Endothelial cell of umbilical vein (primary cell): ENCODE measurements around the gene RPS2. TPM values are rescaled to one million over a fixed set of nuclear protein-coding genes. Genes with fewer than 3 reads are reported as not detected.

ENCODE experiments used
- BruUV-seq: library from RNA; stranded (reverse); fragments of 400-500 nt; replicated peaks from 2 replicates; lab custom pipeline; 2021; lab: Mats Ljungman, UMichigan
- CTCF ChIA-PET: fragments of 300-600, 350-600 bp; sonication (Branson Sonifier 250); formaldehyde crosslinking; loops from one replicate; lab custom pipeline; 2021; ENCODE audit warnings: antibody characterized with exemption, inconsistent platforms; lab: Charles Lee
- POLR2A ChIA-PET: fragments of 300-600, 350-600 bp; sonication (Branson Sonifier 250); formaldehyde crosslinking; loops from one replicate; lab custom pipeline; 2021; ENCODE audit warnings: antibody characterized with exemption, inconsistent platforms; lab: Charles Lee
- DNase-seq: peaks from one replicate; pipeline ENCODE4 v3.0.0-alpha.2; 2011; ENCODE audit warnings: low read depth, low spot score
- FAIRE-seq: peaks from 2 replicates; lab custom pipeline; 2011; peaks lifted over from hg19 to GRCh38; lab: Jason Lieb, UNC
- H2AFZ ChIP-seq: 2 replicates; pipeline ENCODE4 v1.6.0; 2012; ENCODE audit warnings: low read depth, low read length, control low read depth, inconsistent platforms
- H3K27ac ChIP-seq: 2 replicates; pipeline ENCODE4 v1.5.1; 2011; ENCODE audit warnings: low read depth, mild to moderate bottlenecking, control low read depth, low read length, moderate library complexity; ENCODE audit not compliant: insufficient read depth
- H3K27me3 ChIP-seq, 2 experiments: 2 replicates each; pipeline versions ENCODE4 v1.6.0 to v1.6.1; 2011; ENCODE audit warnings: low read length in 2 of 2, mixed read lengths in 1 of 2; ENCODE audit not compliant: control insufficient read depth in 2 of 2, insufficient read depth in 2 of 2
- H3K36me3 ChIP-seq, 2 experiments: 2 replicates in 1 of 2; 3 replicates in 1 of 2; pipeline ENCODE4 v1.5.1; 2011; ENCODE audit warnings: low read length in 2 of 2, mild to moderate bottlenecking in 1 of 2, moderate library complexity in 1 of 2; ENCODE audit not compliant: control insufficient read depth in 2 of 2, insufficient read depth in 2 of 2; ENCODE audit errors: extremely low read depth in 1 of 2
- H3K4me1 ChIP-seq: 3 replicates; pipeline ENCODE4 v1.5.1; 2011; ENCODE audit warnings: mild to moderate bottlenecking, low read length; ENCODE audit not compliant: control insufficient read depth, insufficient read depth; ENCODE audit errors: extremely low read depth
- H3K4me2 ChIP-seq: 2 replicates; pipeline ENCODE4 v1.6.1; 2011; ENCODE audit warnings: low read length, control low read depth, mixed read lengths; ENCODE audit not compliant: insufficient read depth
- H3K4me3 ChIP-seq, 3 experiments: fragments of 200-600 bp in 1 of 3; sonication (generic), shearing (Covaris generic) in 1 of 3; replicated peaks in 1 of 3; 2 replicates each; pipeline ENCODE4 v1.5.1; 2011 to 2016; ENCODE audit warnings: control low read depth in 3 of 3, low read length in 3 of 3, mild to moderate bottlenecking in 2 of 3, inconsistent platforms in 1 of 3, low read depth in 1 of 3, moderate library complexity in 1 of 3; ENCODE audit not compliant: insufficient read depth in 1 of 3
- H3K79me2 ChIP-seq: 2 replicates; pipeline ENCODE4 v1.6.0; 2012; ENCODE audit warnings: low read length, inconsistent platforms; ENCODE audit not compliant: control insufficient read depth, insufficient read depth
- H3K9ac ChIP-seq: replicated peaks from 2 replicates; pipeline ENCODE3; 2011; ENCODE audit warnings: low read length, control low read depth; ENCODE audit not compliant: insufficient read depth; ENCODE audit errors: extremely low read depth
- H3K9me1 ChIP-seq: replicated peaks from 3 replicates; pipeline ENCODE4 v1.6.0; 2011; ENCODE audit warnings: mild to moderate bottlenecking, low read length; ENCODE audit not compliant: control insufficient read depth, insufficient read depth; ENCODE audit errors: extremely low read depth
- H3K9me3 ChIP-seq: replicated peaks from 2 replicates; pipeline ENCODE4 v1.5.1; 2012; ENCODE audit warnings: low read length, inconsistent platforms; ENCODE audit not compliant: control insufficient read depth, insufficient read depth
- H4K20me1 ChIP-seq: replicated peaks from 2 replicates; pipeline ENCODE3; 2011; ENCODE audit warnings: mild to moderate bottlenecking, low read length; ENCODE audit not compliant: control insufficient read depth, insufficient read depth; ENCODE audit errors: extremely low read depth
- CTCF ChIP-seq, 2 donors: IDR thresholded peaks; 1 replicate in 1 of 2; 2 replicates in 1 of 2; pipeline ENCODE4 v1.5.1; 2011; ENCODE audit warnings: low read length in 2 of 2, mild to moderate bottlenecking in 2 of 2, moderate library complexity in 2 of 2, control low read depth in 1 of 2, inconsistent platforms in 1 of 2, low read depth in 1 of 2; ENCODE audit not compliant: insufficient read depth in 1 of 2; ENCODE audit errors: extremely low read depth in 1 of 2
- POLR2A ChIP-seq: IDR thresholded peaks from 2 replicates; pipeline ENCODE4 v1.6.1; 2012; ENCODE audit warnings: low read depth, mild to moderate bottlenecking, control low read depth, low read length
- POLR2AphosphoS5 ChIP-seq: IDR thresholded peaks from 2 replicates; pipeline ENCODE4 v1.6.1; 2012; ENCODE audit warnings: low read depth, mild to moderate bottlenecking, control low read depth, low read length, moderate library complexity; ENCODE audit not compliant: insufficient read depth
- dilution Hi-C: fragments of 300-500 bp; cut with MboI; formaldehyde crosslinking; loops from one replicate; pipeline ENCODE4 v1.15.0; 2019; ENCODE audit warnings: low sequenced_read_pairs; ENCODE audit not compliant: extremely low pct_ligation_motif_present
- intact Hi-C: fragments of 100-400 bp; cut with micrococcal nuclease; formaldehyde crosslinking; loops from one replicate; pipeline ENCODE4 v1.10.0; 2022
- polyA plus RNA-seq, 4 experiments: library from polyadenylated mRNA; depleted of rRNA in 3 of 4; stranded (reverse) in 3 of 4; unstranded in 1 of 4; fragments of >200 nt; gene quantifications; 2 replicates each; pipeline versions ENCODE4 v1.2.1 to v1.2.3, GENCODE V29; 2011 to 2012; ENCODE audit warnings: missing spikeins in 1 of 4
- total RNA-seq: library from RNA; stranded (reverse); gene quantifications from 2 replicates; pipeline ENCODE4 v1.2.3, GENCODE V29; 2021

Gene RPS2
- total and polyA plus RNA-seq, 2 donors (not counting 3 experiments of a cell fraction or from before 2014, with no cell fraction given): 2,793 to 9,021 TPM

GRCh38 chr16:2008009-2008526 is 43.4 kb upstream of the RPS2 start:
- dilution Hi-C loops: no loop called here
- TSS peak; percentile 53 for BruUV-seq
- H3K4me1 ChIP-seq: peaks cover 48% of the 10 kb centered on the region
- CTCF ChIA-PET: interaction anchor here (0.8 to 2.7 kb wide), 8 partner anchors 8 to 147 kb away, joined by 3 to 28 read pairs (median 4); partner anchors contain the start of gene TRAF7
- no peaks in the 10 kb centered on the region for H3K27me3 ChIP-seq
- intact Hi-C loops: loop anchor here (1.0 to 2.0 kb wide), 2 partner anchors 43 to 147 kb away; partner anchors contain the start of genes RPS2 and TRAF7
- FAIRE-seq (peak; percentile 73), DNase-seq (peak; percentile 46)
- H4K20me1 ChIP-seq: no peaks in the 10 kb centered on the region
- POLR2A ChIA-PET: interaction anchor here (0.6 to 1.0 kb wide), 2 partner anchors 139 to 147 kb away, joined by 3 read pairs; partner anchors contain the start of gene TRAF7
- no peaks in the 10 kb centered on the region for H3K9me3 ChIP-seq
- peaks cover 0 to 3% of the 10 kb centered on the region in 2 experiments for H3K36me3 ChIP-seq
- H3K4me2 ChIP-seq: peak overlapping the region; percentile 92
- H3K27ac ChIP-seq: peak overlapping the region; percentile 82
- H3K79me2 ChIP-seq: peaks cover 66% of the 10 kb centered on the region
- no peak overlapping the region for H2AFZ ChIP-seq
- peak overlapping the region; percentile 71 to 76 (median 72) for H3K4me3 ChIP-seq
- H3K9me1 ChIP-seq: no peaks in the 10 kb centered on the region
- peak overlapping the region; percentile 89 for H3K9ac ChIP-seq
- TF ChIP-seq POLR2A (peak; percentile 59), POLR2AphosphoS5 (peak; percentile 36), CTCF (IDR thresholded peaks at IDR 0.05; ENCODE audit: extremely low read depth in 1 of 2, insufficient read depth in 1 of 2, low read depth in 1 of 2, low read length in 2 of 2) (no peak)
